Keratinocyte (primary cell): ENCODE results near the gene EGFLAM. TPM values are rescaled to one million over a fixed set of nuclear protein-coding genes. Genes with fewer than 3 reads are reported as not detected.

ENCODE experiments used
- DNase-seq: peaks from one replicate; pipeline ENCODE4 v3.0.0-alpha.2; 2011; ENCODE audit warnings: low read depth, missing footprints, low spot score
- FAIRE-seq: peaks from 2 replicates; lab custom pipeline; 2011; peaks lifted over from hg19 to GRCh38; lab: Jason Lieb, UNC
- H2AFZ ChIP-seq: 2 replicates; pipeline ENCODE4 v1.6.0; 2012; ENCODE audit warnings: low read length, control low read depth, inconsistent platforms; ENCODE audit not compliant: control insufficient read depth
- H3K27ac ChIP-seq: 2 replicates; pipeline ENCODE4 v1.5.1; 2011; ENCODE audit warnings: low read length; ENCODE audit not compliant: control insufficient read depth, insufficient read depth
- H3K27me3 ChIP-seq: 3 replicates; pipeline ENCODE4 v1.6.0; 2011; ENCODE audit warnings: low read length; ENCODE audit not compliant: control insufficient read depth, insufficient read depth; ENCODE audit errors: extremely low read depth
- H3K36me3 ChIP-seq, 2 experiments: 2 replicates in 1 of 2; 3 replicates in 1 of 2; pipeline ENCODE4 v1.5.1; 2011; ENCODE audit warnings: low read length in 2 of 2, mild to moderate bottlenecking in 1 of 2; ENCODE audit not compliant: control insufficient read depth in 2 of 2, insufficient read depth in 2 of 2; ENCODE audit errors: extremely low read depth in 1 of 2
- H3K4me1 ChIP-seq: 3 replicates; pipeline ENCODE4 v1.5.1; 2011; ENCODE audit warnings: low read length; ENCODE audit not compliant: control insufficient read depth, insufficient read depth; ENCODE audit errors: extremely low read depth
- H3K4me2 ChIP-seq: 3 replicates; pipeline ENCODE4 v1.6.0; 2011; ENCODE audit warnings: low read depth, low read length; ENCODE audit not compliant: control insufficient read depth, insufficient read depth; ENCODE audit errors: extremely low read depth
- H3K4me3 ChIP-seq, 3 experiments: fragments of 200-600 bp in 1 of 3; sonication (generic) in 1 of 3; 2 replicates in 2 of 3; 3 replicates in 1 of 3; pipeline ENCODE4 v1.5.1; 2011 to 2016; ENCODE audit warnings: low read length in 3 of 3, mild to moderate bottlenecking in 3 of 3, control low read depth in 2 of 3, inconsistent platforms in 1 of 3, low read depth in 1 of 3, mixed read lengths in 1 of 3, mixed run types in 1 of 3, moderate library complexity in 1 of 3; ENCODE audit not compliant: control insufficient read depth in 2 of 3, insufficient read depth in 2 of 3; ENCODE audit errors: extremely low read depth in 1 of 3
- H3K79me2 ChIP-seq: 2 replicates; pipeline ENCODE4 v1.6.0; 2012; ENCODE audit warnings: low read length; ENCODE audit not compliant: control insufficient read depth, insufficient read depth
- H3K9ac ChIP-seq: 3 replicates; pipeline ENCODE4 v1.6.0; 2011; ENCODE audit warnings: low read length; ENCODE audit not compliant: control insufficient read depth, insufficient read depth; ENCODE audit errors: extremely low read depth
- H3K9me1 ChIP-seq: 3 replicates; pipeline ENCODE4 v1.6.0; 2011; ENCODE audit warnings: low read length; ENCODE audit not compliant: control insufficient read depth, insufficient read depth; ENCODE audit errors: extremely low read depth
- H3K9me3 ChIP-seq: 2 replicates; pipeline ENCODE4 v1.5.1; 2012; ENCODE audit warnings: low read depth, low read length; ENCODE audit not compliant: control insufficient read depth
- H4K20me1 ChIP-seq: 3 replicates; pipeline ENCODE4 v1.6.0; 2011; ENCODE audit warnings: low read length; ENCODE audit not compliant: control insufficient read depth, insufficient read depth; ENCODE audit errors: extremely low read depth
- EZH2 ChIP-seq: IDR thresholded peaks from one replicate; pipeline ENCODE4 v1.6.1; 2012; ENCODE audit warnings: inconsistent platforms, mild to moderate bottlenecking, low read length, moderate library complexity
- dilution Hi-C: fragments of 300-500 bp; cut with MboI; formaldehyde crosslinking; loops from one replicate; pipeline ENCODE4 v1.7.0; 2020; ENCODE audit warnings: low sequenced_read_pairs; ENCODE audit not compliant: extremely low pct_ligation_motif_present
- polyA plus RNA-seq, 5 experiments: library from polyadenylated mRNA; depleted of rRNA in 3 of 5; stranded (reverse) in 3 of 5; stranded (forward) in 1 of 5; unstranded in 1 of 5; fragments of >200 nt; gene quantifications; 1 replicate in 1 of 5; 2 replicates in 3 of 5; 3 replicates in 1 of 5; pipeline versions ENCODE4 v1.2.1 to v1.2.3, GENCODE V29; 2011 to 2012; ENCODE audit warnings: missing spikeins in 2 of 5, low read depth in 1 of 5, low replicate concordance in 1 of 5
- TF ChIP-seq, protein P1 (sequence below), 3 experiments: IDR thresholded peaks in 1 of 3; conservative IDR thresholded peaks in 1 of 3; optimal IDR thresholded peaks in 1 of 3; 2 replicates in 2 of 3; 3 replicates in 1 of 3; pipeline versions ENCODE3 to v1.5.1; 2011; ENCODE audit warnings: low read length in 3 of 3, mild to moderate bottlenecking in 3 of 3, moderate library complexity in 2 of 3, control low read depth in 1 of 3, inconsistent platforms in 1 of 3; ENCODE audit not compliant: insufficient read depth in 2 of 3; ENCODE audit errors: extremely low read depth in 1 of 3

Gene EGFLAM
- polyA plus RNA-seq, 1 donor (not counting 4 experiments of a cell fraction or from before 2014, with no cell fraction given), result not detected

DNA sequence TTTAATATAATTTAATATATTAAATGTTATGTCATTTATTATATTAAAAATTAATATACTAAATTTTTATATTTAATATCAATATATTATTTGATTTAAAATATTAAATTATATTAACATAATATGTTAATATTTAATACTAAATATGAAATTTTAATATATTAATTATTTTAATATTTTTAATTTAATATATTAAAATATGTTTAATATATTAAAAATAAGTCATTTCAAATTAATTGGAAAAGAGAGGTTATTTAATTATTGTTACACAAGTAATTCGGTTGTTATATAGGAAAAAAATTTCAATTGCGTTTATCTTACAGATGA, 183.9 kb downstream of the EGFLAM start:
- Histone ChIP-seq H3K79me2 (no peaks in the 10 kb centered on the region), H3K4me2 (no peak overlapping the region), H2AFZ (no peak overlapping the region), H3K36me3 (no peaks in the 10 kb centered on the region), H3K27me3 (no peaks in the 10 kb centered on the region), H4K20me1 (no peaks in the 10 kb centered on the region), H3K9me3 (no peaks in the 10 kb centered on the region), H3K9me1 (no peaks in the 10 kb centered on the region), H3K4me1 (no peaks in the 10 kb centered on the region), H3K9ac (no peak overlapping the region), H3K4me3 (no peak overlapping the region), H3K27ac (no peak overlapping the region)
- dilution Hi-C loops, result loop anchor here (10.0 kb wide), 1 partner anchor 363 kb away; no protein-coding TSS in a partner anchor
- DNase-seq (no peak), FAIRE-seq (no peak)
- no peak for TF ChIP-seq EZH2
- TF ChIP-seq, protein P1, sequence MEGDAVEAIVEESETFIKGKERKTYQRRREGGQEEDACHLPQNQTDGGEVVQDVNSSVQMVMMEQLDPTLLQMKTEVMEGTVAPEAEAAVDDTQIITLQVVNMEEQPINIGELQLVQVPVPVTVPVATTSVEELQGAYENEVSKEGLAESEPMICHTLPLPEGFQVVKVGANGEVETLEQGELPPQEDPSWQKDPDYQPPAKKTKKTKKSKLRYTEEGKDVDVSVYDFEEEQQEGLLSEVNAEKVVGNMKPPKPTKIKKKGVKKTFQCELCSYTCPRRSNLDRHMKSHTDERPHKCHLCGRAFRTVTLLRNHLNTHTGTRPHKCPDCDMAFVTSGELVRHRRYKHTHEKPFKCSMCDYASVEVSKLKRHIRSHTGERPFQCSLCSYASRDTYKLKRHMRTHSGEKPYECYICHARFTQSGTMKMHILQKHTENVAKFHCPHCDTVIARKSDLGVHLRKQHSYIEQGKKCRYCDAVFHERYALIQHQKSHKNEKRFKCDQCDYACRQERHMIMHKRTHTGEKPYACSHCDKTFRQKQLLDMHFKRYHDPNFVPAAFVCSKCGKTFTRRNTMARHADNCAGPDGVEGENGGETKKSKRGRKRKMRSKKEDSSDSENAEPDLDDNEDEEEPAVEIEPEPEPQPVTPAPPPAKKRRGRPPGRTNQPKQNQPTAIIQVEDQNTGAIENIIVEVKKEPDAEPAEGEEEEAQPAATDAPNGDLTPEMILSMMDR (optimal IDR thresholded peaks at IDR 0.05 in 1 of 3, IDR thresholded peaks at IDR 0.05 in 1 of 3, conservative IDR thresholded peaks at IDR 0.05 in 1 of 3; ENCODE audit: extremely low read depth in 1 of 3, insufficient read depth in 2 of 3, low read length in 3 of 3), result no peak

DNA sequence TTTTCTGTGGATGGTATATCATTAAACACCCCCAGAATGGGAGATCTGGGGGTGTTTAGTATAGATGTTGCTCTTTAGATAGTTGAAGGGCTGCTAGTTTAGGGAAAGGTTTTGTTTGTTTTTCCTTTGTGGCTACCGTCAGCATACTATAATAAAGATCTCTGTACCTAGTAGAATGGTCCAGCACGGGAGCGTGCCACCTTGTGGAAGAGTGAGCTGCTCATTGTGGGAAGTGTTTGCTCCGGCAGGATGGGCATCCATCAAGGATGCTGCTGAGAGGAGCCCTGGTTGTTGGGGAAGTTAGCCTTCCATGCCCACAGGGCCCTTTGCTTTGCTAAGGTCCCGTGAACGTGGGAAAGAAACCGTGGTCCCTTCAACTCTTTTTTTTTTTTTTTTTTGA, 185.0 kb downstream of the EGFLAM start:
- H3K79me2 ChIP-seq, result no peaks in the 10 kb centered on the region
- H3K9me1 ChIP-seq, result no peaks in the 10 kb centered on the region
- H3K4me2 ChIP-seq, result no peak overlapping the region
- no peak for TF ChIP-seq EZH2
- TF ChIP-seq, protein P1 (optimal IDR thresholded peaks at IDR 0.05 in 1 of 3, IDR thresholded peaks at IDR 0.05 in 1 of 3, conservative IDR thresholded peaks at IDR 0.05 in 1 of 3; ENCODE audit: extremely low read depth in 1 of 3, insufficient read depth in 2 of 3, low read length in 3 of 3), result no peak
- H3K9ac ChIP-seq, result no peak overlapping the region
- no peak for FAIRE-seq
- no peaks in the 10 kb centered on the region for H4K20me1 ChIP-seq
- H3K9me3 ChIP-seq, result no peaks in the 10 kb centered on the region
- no peaks in the 10 kb centered on the region for H3K36me3 ChIP-seq
- H2AFZ ChIP-seq, result no peak overlapping the region
- no peak overlapping the region for H3K27ac ChIP-seq
- H3K4me1 ChIP-seq, result no peaks in the 10 kb centered on the region
- no peak overlapping the region for H3K4me3 ChIP-seq
- H3K27me3 ChIP-seq, result no peaks in the 10 kb centered on the region
- DNase-seq, result no peak
- dilution Hi-C loops, result loop anchor here (10.0 kb wide), 1 partner anchor 361 kb away; no protein-coding TSS in a partner anchor
